GM21381 (cell line): ENCODE measurements around the gene GSPT1.
"Not testable (repeated sequence)": the region's sequence is repeated elsewhere in the genome, so short reads cannot be mapped to it uniquely, and the experiment has no call there.

Experiments
- ATAC-seq: cut with Tn5 transposase; IDR thresholded peaks from one replicate; pipeline ENCODE4 v1.9.1; 2021; ENCODE audit warnings: mild to moderate bottlenecking, moderate library complexity; ENCODE audit not compliant: unreplicated experiment

The GSPT1 gene

DNA sequence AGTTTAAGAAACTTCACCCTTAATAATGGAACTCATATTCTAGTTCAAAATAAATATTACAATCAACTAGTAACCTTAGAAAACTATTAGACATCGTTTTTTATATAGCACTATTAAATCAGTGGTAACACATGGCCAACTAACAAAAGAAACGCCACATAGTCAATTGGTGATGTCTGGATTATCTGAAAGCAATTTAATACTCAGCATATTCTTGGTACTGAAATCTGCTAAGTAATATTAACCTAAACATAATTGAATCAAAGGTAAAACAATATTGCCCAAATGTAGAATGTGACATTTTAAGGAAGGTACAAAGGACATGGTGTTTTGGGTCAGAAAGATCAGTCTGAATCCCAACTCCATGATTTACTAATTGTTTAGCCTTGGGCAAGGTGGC is 53.3 kb downstream of the GSPT1 start:
- no peak for ATAC-seq

- no peak for ATAC-seq
These were observed 58.6 kb downstream of the GSPT1 start for GRCh38 chr16:11857161-11857560.

- ATAC-seq, result no peak
These were observed 63.5 kb downstream of the GSPT1 start for GRCh38 chr16:11852092-11852809.

DNA sequence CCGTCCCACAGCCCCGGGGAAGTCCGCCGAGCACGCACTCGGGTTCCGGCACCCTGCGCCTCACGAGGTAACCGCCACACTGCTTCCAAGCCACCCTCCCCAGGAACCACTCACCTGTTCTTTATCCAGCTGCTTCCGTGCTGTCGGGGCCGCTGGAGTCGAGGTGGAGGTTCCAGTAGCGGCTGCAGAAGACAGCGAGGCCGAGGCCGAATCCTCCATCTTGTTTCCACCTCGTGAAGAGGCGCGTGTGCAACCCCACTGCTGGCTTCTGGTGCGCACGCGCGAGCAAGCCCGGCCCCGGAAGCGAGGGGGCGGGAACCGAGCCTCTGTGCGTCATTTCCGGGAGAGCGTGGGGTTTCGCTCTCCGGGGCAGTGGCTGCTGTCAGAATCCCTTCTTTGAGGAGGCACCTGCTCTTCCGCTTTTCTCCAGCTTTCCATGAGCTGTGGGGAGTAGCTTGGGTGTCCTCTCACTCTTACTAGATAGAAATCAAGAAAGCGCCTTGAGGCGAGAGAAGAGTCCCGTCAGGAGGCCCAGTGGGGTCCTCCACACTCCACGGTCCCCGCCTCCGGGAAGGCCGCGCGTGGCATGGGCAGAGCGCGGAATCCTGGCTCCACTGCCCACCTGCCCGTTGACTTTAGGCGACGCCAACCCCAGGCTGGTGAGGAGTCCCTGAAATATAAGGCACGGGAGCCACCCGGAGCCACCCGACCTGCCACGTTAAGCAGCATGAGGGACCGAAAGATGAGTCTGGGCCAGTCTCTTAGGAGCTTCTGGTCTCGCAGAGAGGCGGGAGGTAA is 64.3 kb downstream of the GSPT1 start, which contains the start of gene RSL1D1:
RSL1D1 (minus strand) TSS at position 249 of the 798 bp plus-strand sequence; CDS start at position 219, 30 bp downstream.
- ATAC-seq, result peak; percentile 91

- no peak for ATAC-seq
These were observed 66.9 kb downstream of the GSPT1 start for GRCh38 chr16:11848842-11849241.

DNA sequence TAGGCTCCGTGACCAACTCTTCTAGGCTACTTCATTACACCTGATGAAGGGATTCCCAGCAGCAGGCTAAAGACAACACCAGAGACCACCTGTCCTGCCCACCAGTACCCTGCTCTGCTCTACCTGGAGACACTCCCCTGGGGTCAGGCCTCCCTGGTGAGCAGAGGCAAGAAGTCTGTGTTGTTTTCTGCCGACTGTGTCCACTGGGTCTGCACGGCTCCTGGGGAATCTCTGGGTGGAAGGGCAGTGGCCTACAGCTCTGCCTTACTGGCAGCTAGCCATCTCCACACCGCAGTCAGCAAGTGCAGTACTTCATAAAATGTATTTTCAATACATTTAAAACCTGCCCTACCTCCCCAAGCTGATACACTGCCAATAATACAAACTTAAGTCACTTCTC is 71.3 kb downstream of the GSPT1 start:
- no peak for ATAC-seq

GRCh38 chr16:11843861-11844260 is 71.9 kb downstream of the GSPT1 start:
- no peak for ATAC-seq

DNA sequence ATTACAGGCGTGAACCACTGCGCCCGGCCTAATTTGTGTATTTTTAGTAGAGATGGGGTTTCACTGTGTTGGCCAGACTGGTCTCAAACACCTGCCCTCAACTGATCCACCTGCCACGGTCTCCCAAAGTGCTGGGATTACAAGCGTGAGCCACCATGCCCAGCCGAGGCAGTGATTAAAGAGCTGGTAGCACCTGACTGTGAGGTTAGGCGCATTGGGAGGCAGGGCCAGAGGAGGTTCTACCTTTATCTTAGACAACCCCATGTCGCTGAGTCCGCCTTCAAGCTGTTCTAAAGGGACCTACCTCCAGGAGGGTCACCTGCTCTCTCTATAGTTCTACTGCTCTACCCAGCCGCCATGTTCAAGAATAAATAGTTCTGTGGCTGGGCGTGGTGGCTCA is 72.5 kb downstream of the GSPT1 start:
- no peak for ATAC-seq

DNA sequence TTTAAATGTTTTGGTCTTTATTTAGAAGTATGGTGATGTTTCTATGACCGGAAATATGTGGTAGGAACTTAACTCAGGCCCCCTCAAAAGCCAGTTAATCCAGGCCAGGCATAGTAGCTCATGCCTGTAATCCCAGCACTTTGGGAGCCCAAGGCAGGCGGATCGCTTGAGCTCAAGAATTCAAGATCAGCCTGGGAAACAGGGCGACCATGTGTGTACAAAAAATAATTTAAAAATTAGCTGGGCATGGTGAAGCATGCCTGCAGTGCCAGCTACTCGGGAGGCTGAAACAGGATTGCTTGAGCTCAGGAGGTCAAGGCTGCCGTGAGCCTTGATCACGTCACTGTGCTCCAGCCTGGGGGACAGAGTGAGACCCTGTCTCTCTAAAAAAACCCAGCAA is 74.7 kb downstream of the GSPT1 start:
- no peak for ATAC-seq

- ATAC-seq, result no peak
These were observed 79.0 kb downstream of the GSPT1 start for GRCh38 chr16:11836650-11837244.

GRCh38 chr16:11835891-11836649 is 79.7 kb downstream of the GSPT1 start:
- ATAC-seq, result no peak

- no peak for ATAC-seq
These were observed 80.4 kb downstream of the GSPT1 start for GRCh38 chr16:11835309-11835708.

DNA sequence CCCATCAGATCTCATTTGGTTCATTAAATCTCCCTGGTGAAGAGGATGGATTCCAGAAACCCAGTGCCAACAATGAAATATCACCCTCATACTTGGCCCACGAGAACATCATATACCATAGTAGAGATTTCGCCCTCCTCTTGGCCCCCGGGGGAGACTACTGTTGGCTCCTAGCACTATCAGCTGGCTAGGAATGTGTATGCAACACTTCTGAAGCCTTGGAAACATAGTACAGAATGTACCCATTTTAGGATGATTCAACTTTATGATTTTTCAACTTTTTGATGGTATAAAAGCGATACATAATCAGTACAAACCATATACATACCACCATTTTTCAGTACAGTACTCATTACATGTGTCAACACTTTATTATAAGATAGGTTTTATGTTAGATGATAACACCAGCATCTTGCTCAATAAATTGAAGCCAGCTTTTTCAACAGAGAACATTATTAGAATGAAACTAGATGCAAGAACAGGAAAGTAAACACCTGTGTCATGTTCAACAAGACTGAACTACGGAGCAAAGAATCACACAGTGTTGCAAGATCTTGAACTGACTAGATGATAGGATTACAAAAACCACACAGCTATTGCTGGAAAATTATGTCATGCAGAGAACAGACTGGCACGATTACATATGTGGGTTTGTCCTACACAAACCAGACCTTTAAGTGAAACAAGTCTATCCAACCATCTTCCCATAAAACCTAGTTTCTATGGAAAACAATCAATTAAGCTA is 81.6 kb downstream of the GSPT1 start:
- no peak for ATAC-seq

DNA sequence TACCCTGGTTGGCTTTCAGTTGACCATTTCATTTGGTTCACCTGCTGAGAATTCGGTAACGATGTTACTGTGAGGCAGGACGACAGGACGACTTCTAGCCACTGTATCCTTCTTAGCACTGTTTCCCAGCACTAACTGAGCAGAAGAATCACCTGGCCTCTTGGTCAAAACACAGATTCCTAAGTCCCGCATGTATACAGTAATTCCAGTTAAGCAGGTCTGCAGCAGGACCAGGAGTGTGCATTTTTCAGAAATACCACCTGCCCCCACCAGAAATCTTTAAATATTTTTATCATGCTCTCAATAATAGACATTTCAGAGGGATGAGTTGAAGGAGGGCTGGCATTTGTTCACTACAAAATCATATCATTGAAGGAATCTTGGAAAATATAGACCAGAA is 87.1 kb downstream of the GSPT1 start:
- ATAC-seq, result no peak

GRCh38 chr16:11825520-11826165 is 90.1 kb downstream of the GSPT1 start:
- not testable (repeated sequence) for ATAC-seq

DNA sequence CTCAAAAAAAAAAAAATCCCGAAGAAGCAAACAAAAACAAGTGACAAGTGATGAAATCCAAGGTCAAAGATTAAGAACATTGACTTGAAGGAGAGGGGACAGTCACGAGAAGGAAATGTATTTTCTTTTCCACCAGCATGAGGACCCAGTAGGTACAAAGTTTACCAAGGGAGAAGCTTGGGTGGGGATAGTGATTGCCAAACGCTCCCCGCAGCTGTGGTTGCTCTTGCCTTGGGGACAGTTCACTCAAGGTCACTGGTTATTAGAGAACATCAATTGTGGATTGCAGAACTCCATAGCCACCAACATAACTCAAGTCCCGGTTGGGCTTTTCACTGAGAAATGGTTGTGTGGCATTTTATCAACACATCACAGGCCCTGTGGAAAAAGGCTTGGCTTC is 91.4 kb downstream of the GSPT1 start:
- no peak for ATAC-seq

- ATAC-seq, result not testable (repeated sequence)
These were observed 92.1 kb downstream of the GSPT1 start for GRCh38 chr16:11823645-11824044.

DNA sequence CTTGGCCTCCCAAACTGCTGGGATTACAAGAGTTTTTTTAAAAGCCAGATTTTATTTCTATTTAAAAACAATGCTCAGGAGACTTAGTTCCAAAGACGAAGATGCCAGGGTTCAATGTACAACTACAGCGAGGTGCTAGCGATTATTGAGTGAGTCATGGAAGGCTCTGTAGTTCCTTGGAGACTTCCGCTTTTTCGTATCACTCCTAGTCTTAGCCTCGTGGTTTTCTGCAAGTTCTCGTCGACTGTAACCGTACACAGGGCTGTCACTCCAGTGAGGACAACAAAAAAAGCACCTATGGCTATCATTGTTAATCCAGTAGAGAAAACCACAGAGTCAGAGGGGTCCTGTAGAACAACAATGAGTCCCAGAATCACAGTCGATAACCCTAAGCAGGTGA is 96.0 kb downstream of the GSPT1 start:
- ATAC-seq, result no peak

DNA sequence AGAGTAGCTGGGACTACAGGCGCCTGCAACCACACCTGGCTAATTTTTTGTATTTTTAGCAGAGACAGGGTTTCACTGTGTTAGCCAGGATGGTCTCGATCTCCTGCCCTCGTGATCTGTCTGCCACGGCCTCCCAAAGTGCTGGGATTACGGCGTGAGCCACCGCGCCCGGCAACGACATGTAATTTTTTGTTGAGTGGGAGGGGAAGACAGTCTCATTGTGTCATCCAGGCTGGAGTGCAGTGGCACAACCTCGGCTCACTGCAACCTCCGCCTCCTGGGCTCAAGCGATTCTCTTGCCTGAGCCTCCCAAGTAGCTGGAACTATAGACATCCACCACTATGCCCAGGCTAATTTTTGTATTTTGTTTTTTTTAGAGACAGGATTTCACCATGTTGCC is 96.8 kb downstream of the GSPT1 start:
- ATAC-seq, result not testable (repeated sequence)
